ENCODE data around the gene LDHAL6B. TPM values are rescaled to one million over a fixed set of nuclear protein-coding genes. Genes with fewer than 3 reads are reported as not detected.

Gene LDHAL6B
- total RNA-seq, 1 experiment from 2014 or later, result not detected

DNA sequence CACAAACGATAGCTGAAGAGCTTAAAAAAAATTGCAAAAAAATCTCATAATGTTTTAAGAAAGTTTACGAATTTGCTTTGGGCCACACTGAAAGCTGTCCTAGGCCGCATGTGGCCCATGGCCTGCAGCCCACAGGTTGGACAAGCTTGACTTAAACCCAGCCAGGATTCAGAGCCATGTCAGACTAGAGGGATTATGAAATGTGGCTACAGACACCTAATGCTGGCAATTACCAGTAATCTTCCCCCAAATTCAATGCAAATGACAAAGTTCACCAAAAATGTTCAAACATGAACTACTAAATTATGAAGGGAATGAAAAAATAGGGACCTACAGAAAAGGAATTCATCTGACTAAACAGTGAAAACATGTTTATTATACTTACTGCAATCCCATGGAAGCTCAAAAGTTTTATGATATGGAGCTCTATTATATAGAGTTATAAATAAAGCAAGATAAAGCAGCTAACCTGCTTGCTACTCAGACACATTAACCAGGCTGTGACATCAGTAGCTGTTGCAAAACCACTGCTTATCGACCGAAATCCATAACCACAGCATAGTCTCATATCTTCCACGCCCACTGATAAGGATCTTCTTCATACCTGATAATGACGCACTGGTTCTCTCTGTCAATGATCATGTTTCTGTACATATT, 49.2 kb downstream of the LDHAL6B start:
- H3K36me3 ChIP-seq (ENCODE audit: insufficient read depth, low read length), result no peaks in the 10 kb centered on the region
- DNase-seq, result no peak
- no peak overlapping the region for H3K9ac ChIP-seq (ENCODE audit: low read length)
- no peaks in the 10 kb centered on the region for H3K9me2 ChIP-seq (replicated peaks; ENCODE audit: insufficient read depth, low read length)
- H3K4me2 ChIP-seq (ENCODE audit: low read depth, low read length, poor library complexity, severe bottlenecking), result no peak overlapping the region
- no peaks in the 10 kb centered on the region for H4K20me1 ChIP-seq (ENCODE audit: insufficient read depth, low read depth, low read length)
- no peak overlapping the region for H2AFZ ChIP-seq (ENCODE audit: low read length)
- H3K79me2 ChIP-seq (ENCODE audit: low read length), result no peaks in the 10 kb centered on the region
- no peaks in the 10 kb centered on the region for H3K27me3 ChIP-seq (ENCODE audit: low read length)
- H3K4me1 ChIP-seq (ENCODE audit: low read length), result peaks cover 22% of the 10 kb centered on the region
- no peaks in the 10 kb centered on the region for H3K9me3 ChIP-seq (ENCODE audit: low read length)
- H3K4me3 ChIP-seq (ENCODE audit: low read length), result no peak overlapping the region
- no peak overlapping the region for H3K27ac ChIP-seq (ENCODE audit: low read length)

DNA sequence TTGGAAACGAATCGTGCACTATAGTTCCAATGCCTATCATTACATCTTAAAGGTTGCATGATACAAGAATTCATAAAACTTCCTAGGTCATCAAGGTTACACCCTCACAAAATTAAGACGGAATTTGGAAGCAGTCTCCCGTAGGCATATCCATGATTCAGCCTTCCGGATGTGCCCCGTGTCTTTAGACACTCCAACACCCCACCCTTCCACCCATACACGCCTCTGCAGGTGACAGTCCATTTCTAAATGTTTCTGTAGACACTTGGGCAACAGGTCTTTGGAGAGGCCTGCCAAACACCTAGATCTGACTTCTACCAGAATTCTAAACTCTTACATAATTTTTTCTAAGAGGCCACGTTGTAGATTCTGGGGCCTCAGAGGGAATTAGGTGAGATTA, 49.8 kb downstream of the LDHAL6B start:
- H3K9ac ChIP-seq (ENCODE audit: low read length), result no peak overlapping the region
- H3K27ac ChIP-seq (ENCODE audit: low read length), result no peak overlapping the region
- H3K36me3 ChIP-seq (ENCODE audit: insufficient read depth, low read length), result no peaks in the 10 kb centered on the region
- H3K4me1 ChIP-seq (ENCODE audit: low read length), result peaks cover 21% of the 10 kb centered on the region
- no peak overlapping the region for H2AFZ ChIP-seq (ENCODE audit: low read length)
- H4K20me1 ChIP-seq (ENCODE audit: insufficient read depth, low read depth, low read length), result no peaks in the 10 kb centered on the region
- no peaks in the 10 kb centered on the region for H3K79me2 ChIP-seq (ENCODE audit: low read length)
- H3K9me2 ChIP-seq (replicated peaks; ENCODE audit: insufficient read depth, low read length), result no peaks in the 10 kb centered on the region
- H3K4me3 ChIP-seq (ENCODE audit: low read length), result no peak overlapping the region
- H3K27me3 ChIP-seq (ENCODE audit: low read length), result no peaks in the 10 kb centered on the region
- DNase-seq, result no peak
- H3K4me2 ChIP-seq (ENCODE audit: low read depth, low read length, poor library complexity, severe bottlenecking), result no peak overlapping the region
- no peaks in the 10 kb centered on the region for H3K9me3 ChIP-seq (ENCODE audit: low read length)

DNA sequence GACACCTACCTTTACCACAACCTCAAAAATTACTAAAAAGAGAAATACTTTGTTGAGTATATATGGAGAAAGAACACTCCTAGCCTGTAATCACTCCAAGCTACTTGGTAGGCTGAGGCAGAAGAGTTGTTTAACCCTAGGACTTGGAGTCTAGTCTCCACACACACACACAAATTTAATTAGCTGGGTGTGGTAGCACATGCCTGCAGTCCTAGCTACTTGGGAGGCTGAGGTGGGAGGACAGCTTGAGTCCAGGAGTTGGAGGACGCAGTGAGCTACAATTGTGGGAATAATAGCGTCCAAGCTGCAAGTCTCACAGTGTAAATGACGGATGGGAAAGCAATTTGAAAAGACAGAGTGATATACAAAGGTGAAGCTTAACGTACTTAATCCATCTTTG, 50.5 kb downstream of the LDHAL6B start:
- H3K9me3 ChIP-seq (ENCODE audit: low read length), result no peaks in the 10 kb centered on the region
- H3K79me2 ChIP-seq (ENCODE audit: low read length), result no peaks in the 10 kb centered on the region
- H3K4me1 ChIP-seq (ENCODE audit: low read length), result peaks cover 17% of the 10 kb centered on the region
- no peak overlapping the region for H3K4me2 ChIP-seq (ENCODE audit: low read depth, low read length, poor library complexity, severe bottlenecking)
- no peak for DNase-seq
- H3K36me3 ChIP-seq (ENCODE audit: insufficient read depth, low read length), result no peaks in the 10 kb centered on the region
- no peak overlapping the region for H2AFZ ChIP-seq (ENCODE audit: low read length)
- H3K9me2 ChIP-seq (replicated peaks; ENCODE audit: insufficient read depth, low read length), result no peaks in the 10 kb centered on the region
- no peaks in the 10 kb centered on the region for H4K20me1 ChIP-seq (ENCODE audit: insufficient read depth, low read depth, low read length)
- no peaks in the 10 kb centered on the region for H3K27me3 ChIP-seq (ENCODE audit: low read length)
- no peak overlapping the region for H3K4me3 ChIP-seq (ENCODE audit: low read length)
- no peak overlapping the region for H3K9ac ChIP-seq (ENCODE audit: low read length)
- H3K27ac ChIP-seq (ENCODE audit: low read length), result no peak overlapping the region

Small RNA genes lying within 50 kb of the gene (small RNA-seq; reads per million reads assigned to genes)
- gene MIR2116, result not detected
- gene RNU4-80P, result 0.16 reads per million

Other genes with a start within 250 kb of the LDHAL6B start
- gene RNF111, start 219.2 kb upstream of the LDHAL6B start, total RNA-seq (2014; rRNA removed; shearing (Covaris generic); ENCODE audit: low replicate concordance), result 26.8 and 61.0 TPM in 2 replicates
- 35.4 and 65.2 TPM in 2 replicates for gene CCNB2, start 101.7 kb upstream of the LDHAL6B start, total RNA-seq (2014; rRNA removed; shearing (Covaris generic); ENCODE audit: low replicate concordance)
- gene MYO1E, start 166.0 kb downstream of the LDHAL6B start, total RNA-seq (2014; rRNA removed; shearing (Covaris generic); ENCODE audit: low replicate concordance), result 0.25 and 1.5 TPM in 2 replicates
- gene FAM81A, start 231.3 kb downstream of the LDHAL6B start, total RNA-seq (2014; rRNA removed; shearing (Covaris generic); ENCODE audit: low replicate concordance), result 0.76 TPM in 1 of 2 replicates, not detected in the other